PFSK-1 (cell line): Measurements from ENCODE around the gene RALGPS1.

ENCODE experiments used
- FOXP2 ChIP-seq: optimal IDR thresholded peaks from 2 replicates; pipeline ENCODE3; 2011; ENCODE audit warnings: borderline replicate concordance, control low read depth, inconsistent platforms; ENCODE audit not compliant: insufficient read depth; ENCODE audit errors: extremely low read length, extremely low read depth
- POLR2AphosphoS5 ChIP-seq: IDR thresholded peaks from 2 replicates; pipeline ENCODE4 v1.6.1; 2012; ENCODE audit warnings: low read depth, mild to moderate bottlenecking, control low read depth, low read length, moderate library complexity
- SIN3A ChIP-seq: IDR thresholded peaks from 2 replicates; pipeline ENCODE4 v1.6.1; 2012; ENCODE audit warnings: mild to moderate bottlenecking, low read length, moderate library complexity, borderline replicate concordance; ENCODE audit not compliant: insufficient read depth
- TAF1 ChIP-seq: IDR thresholded peaks from 2 replicates; pipeline ENCODE4 v1.6.1; 2012; ENCODE audit warnings: low read length, control low read depth, borderline replicate concordance; ENCODE audit not compliant: insufficient read depth
- TF ChIP-seq, protein P1 (sequence below), 2 experiments: IDR thresholded peaks; 2 replicates each; pipeline versions ENCODE4 v1.6.1 to v1.8.0; 2011 to 2012; ENCODE audit warnings: low read depth in 2 of 2, low read length in 2 of 2, control low read depth in 1 of 2, inconsistent platforms in 1 of 2, mild to moderate bottlenecking in 1 of 2, moderate library complexity in 1 of 2; ENCODE audit not compliant: insufficient read depth in 1 of 2

Gene RALGPS1

DNA sequence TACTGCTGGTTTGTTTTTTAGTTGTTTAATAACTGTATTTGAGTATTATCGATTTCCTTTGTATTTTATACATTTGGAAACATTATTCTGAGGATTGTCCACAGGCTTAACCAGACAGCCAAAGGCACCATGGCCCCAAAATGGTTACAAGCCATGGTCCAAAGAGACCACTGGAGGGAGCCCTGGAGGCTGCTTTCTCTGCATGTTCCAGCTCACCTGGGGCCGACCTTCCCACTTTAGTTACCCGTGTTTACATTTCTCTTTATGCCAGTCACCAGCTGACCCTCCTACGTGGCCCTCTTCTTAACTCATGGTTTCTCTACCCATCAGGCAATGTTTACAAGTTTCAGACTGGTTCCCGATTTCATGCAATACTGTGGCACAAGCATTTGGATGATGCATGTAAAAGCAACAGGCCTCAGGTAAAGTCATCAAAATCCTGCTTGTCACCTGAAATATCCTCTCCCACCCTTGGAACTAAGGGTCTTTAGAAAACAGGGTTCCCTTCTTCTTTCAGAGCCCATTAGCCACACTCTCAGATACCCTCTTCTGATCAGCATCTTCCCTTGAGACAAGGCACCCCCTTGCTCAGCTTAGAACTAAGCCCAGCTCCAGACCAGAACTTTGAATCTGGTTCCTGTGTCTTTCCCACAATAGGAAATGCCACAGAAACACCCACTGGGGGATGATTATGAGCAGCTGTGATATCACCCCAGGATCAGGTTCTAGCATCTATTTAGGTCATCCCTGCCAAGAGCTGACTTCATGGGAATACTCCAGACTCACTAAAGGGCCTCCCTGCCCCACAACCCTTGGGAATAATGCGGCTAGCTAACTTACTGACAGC is 300.1 kb downstream of the RALGPS1 start:
- TF ChIP-seq FOXP2 (no peak), TAF1 (no peak), POLR2AphosphoS5 (no peak), SIN3A (no peak)
- TF ChIP-seq, protein P1, sequence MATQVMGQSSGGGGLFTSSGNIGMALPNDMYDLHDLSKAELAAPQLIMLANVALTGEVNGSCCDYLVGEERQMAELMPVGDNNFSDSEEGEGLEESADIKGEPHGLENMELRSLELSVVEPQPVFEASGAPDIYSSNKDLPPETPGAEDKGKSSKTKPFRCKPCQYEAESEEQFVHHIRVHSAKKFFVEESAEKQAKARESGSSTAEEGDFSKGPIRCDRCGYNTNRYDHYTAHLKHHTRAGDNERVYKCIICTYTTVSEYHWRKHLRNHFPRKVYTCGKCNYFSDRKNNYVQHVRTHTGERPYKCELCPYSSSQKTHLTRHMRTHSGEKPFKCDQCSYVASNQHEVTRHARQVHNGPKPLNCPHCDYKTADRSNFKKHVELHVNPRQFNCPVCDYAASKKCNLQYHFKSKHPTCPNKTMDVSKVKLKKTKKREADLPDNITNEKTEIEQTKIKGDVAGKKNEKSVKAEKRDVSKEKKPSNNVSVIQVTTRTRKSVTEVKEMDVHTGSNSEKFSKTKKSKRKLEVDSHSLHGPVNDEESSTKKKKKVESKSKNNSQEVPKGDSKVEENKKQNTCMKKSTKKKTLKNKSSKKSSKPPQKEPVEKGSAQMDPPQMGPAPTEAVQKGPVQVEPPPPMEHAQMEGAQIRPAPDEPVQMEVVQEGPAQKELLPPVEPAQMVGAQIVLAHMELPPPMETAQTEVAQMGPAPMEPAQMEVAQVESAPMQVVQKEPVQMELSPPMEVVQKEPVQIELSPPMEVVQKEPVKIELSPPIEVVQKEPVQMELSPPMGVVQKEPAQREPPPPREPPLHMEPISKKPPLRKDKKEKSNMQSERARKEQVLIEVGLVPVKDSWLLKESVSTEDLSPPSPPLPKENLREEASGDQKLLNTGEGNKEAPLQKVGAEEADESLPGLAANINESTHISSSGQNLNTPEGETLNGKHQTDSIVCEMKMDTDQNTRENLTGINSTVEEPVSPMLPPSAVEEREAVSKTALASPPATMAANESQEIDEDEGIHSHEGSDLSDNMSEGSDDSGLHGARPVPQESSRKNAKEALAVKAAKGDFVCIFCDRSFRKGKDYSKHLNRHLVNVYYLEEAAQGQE (IDR thresholded peaks at IDR 0.05; ENCODE audit: insufficient read depth in 1 of 2, low read depth in 2 of 2, low read length in 2 of 2) = no peak

DNA sequence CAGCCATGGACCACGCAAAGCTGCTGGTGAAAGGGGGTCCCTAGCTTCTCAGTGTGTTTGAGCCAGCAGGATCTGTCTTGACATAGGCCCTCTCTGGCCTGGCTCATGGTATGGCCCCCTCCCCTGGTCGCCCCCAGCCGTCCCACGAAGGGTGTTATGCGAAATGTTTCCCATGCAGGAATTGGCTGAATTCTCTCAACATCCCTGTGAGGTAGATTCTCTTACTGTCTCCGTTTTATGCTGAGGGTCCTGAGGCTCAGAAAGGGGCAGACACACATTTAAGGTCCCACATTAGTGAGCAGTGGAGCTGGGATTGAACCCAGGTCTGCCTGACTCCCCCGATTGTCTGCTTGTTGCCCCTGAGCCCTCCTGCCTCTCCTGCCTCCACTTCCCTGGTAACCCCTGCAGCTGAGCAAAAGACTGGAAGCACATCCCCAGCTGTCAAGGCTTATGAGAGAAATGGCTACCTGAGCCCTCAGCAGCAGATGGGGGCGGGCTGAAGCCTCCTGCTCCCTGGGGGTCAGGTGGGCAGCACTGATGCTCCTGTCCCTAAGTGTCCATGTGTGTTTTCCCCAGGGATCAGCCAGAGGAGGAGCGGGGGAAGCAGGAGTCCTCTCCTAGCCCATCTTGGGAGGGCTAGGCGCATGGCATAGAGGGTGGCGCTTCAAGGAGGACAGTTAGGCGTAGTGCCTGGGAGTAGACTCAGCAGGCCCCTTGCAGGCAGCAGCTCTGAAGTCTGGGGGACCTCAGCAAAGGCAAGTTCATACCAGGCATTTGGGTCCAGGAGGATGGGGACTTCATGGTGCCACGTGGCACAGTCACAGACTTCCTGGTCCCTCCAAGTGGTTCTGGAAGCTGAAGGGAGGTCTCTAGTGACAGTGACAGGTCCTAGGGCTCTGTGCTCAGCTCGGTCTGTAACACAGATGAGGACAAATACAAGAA is 301.0 kb downstream of the RALGPS1 start:
- no peak for TF ChIP-seq TAF1
- TF ChIP-seq POLR2AphosphoS5 = no peak
- no peak for TF ChIP-seq FOXP2
- TF ChIP-seq, protein P1 (IDR thresholded peaks at IDR 0.05; ENCODE audit: insufficient read depth in 1 of 2, low read depth in 2 of 2, low read length in 2 of 2) = no peak
- TF ChIP-seq SIN3A = no peak

DNA sequence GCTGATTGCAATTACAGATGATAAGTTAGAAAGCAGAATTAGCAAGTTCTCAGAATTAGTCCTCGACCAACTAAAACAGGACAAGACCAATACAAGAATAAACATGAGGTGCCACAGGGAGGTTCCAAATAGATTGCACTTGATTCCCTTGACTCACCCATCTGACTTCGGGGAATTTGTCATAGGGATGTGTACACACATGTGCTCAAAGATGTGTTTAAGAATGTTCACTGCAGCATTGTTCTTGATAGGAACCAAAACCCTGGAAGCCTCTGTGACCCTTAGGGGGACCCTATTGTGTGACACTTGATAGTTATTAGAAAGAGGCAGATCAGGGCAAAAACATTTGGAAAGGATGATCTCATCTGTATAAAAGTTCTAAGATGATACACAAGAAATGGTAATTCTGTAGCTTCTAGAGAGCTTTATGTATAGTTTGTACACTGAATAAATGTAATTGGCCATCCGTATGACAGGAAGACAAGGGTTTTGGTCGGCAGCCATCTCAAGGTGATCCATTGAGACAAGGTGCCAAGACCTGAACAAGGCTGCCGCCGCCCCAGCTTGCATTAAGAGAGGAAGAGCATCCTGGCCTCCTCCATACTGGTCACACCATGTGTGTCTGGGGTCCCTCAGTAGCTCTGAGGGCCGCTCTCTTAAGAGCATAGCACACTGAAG is 301.8 kb downstream of the RALGPS1 start:
- TF ChIP-seq SIN3A (no peak), POLR2AphosphoS5 (no peak), FOXP2 (no peak)

DNA sequence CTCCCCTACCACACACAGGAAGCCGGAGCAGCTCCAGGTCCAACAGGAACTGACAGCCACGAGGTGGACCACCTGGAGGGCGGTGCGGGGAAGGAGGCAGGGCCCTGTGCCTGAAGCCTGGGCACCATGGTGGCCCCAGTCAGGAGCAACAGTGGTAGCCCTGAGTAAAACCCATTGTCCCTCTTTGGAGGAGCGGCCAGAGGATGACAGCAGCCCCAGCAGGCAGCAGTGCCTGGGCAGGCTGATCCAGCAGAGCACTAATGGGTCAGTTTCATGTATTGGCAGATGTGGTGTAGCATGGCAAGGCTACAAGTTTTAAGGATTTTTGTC is 302.3 kb downstream of the RALGPS1 start:
- TF ChIP-seq POLR2AphosphoS5 = no peak
- TF ChIP-seq FOXP2 = no peak
- TF ChIP-seq SIN3A = no peak
- TF ChIP-seq, protein P1 (IDR thresholded peaks at IDR 0.05; ENCODE audit: insufficient read depth in 1 of 2, low read depth in 2 of 2, low read length in 2 of 2) = no peak
- no peak for TF ChIP-seq TAF1

DNA sequence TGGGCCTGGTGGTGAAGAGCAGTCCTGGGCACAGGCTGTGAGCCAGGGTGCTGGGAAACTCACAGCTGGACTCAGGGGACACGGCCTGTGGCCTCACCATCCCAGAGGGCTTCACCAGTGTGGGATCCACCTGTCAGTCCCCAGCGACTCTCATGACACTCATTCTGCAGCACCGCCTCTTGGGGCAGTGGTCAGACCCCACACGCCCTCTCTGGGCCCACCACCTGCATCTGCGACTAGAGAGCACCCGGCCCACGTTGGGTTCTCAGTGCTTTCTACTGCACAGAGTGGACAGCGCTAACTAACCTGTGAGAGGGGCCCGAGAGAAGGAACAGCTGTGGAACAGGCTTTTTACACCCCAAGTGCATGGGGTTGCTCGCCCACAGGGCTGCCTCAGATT is 304.2 kb downstream of the RALGPS1 start:
- no peak for TF ChIP-seq SIN3A
- TF ChIP-seq FOXP2 = no peak
- TF ChIP-seq, protein P1 (IDR thresholded peaks at IDR 0.05; ENCODE audit: insufficient read depth in 1 of 2, low read depth in 2 of 2, low read length in 2 of 2) = no peak
- TF ChIP-seq TAF1 = no peak
- TF ChIP-seq POLR2AphosphoS5 = no peak
